Osteoblast (primary cell): ENCODE data around the gene PON3. TPM values are rescaled to one million over a fixed set of nuclear protein-coding genes. Genes with fewer than 3 reads are reported as not detected.

Experiments used
- DNase-seq: peaks from one replicate; pipeline ENCODE4 v3.0.0; 2011; ENCODE audit warnings: low spot score, mixed read lengths; ENCODE audit not compliant: insufficient read length; ENCODE audit errors: missing footprints
- H2AFZ ChIP-seq: 2 replicates; pipeline ENCODE4 v1.6.0; 2011; ENCODE audit warnings: mild to moderate bottlenecking, low read length
- H3K27ac ChIP-seq: 2 replicates; pipeline ENCODE4 v1.5.1; 2011; ENCODE audit warnings: mild to moderate bottlenecking, low read depth, low read length, moderate library complexity
- H3K27me3 ChIP-seq: 2 replicates; pipeline ENCODE4 v1.6.0; 2012; ENCODE audit warnings: mild to moderate bottlenecking, control low read depth, inconsistent platforms, low read length, moderate library complexity; ENCODE audit not compliant: insufficient read depth
- H3K36me3 ChIP-seq: 2 replicates; pipeline ENCODE4 v1.5.1; 2011; ENCODE audit warnings: mild to moderate bottlenecking, low read length, control low read depth, moderate library complexity; ENCODE audit not compliant: insufficient read depth
- H3K4me1 ChIP-seq: 2 replicates; pipeline ENCODE4 v1.5.1; 2011; ENCODE audit warnings: mild to moderate bottlenecking, low read length, control low read depth, moderate library complexity; ENCODE audit not compliant: insufficient read depth
- H3K4me2 ChIP-seq: 2 replicates; pipeline ENCODE4 v1.6.0; 2011; ENCODE audit warnings: mild to moderate bottlenecking, low read length; ENCODE audit not compliant: insufficient read depth
- H3K4me3 ChIP-seq: fragments of 200-600 bp; sonication (generic); 3 replicates; pipeline ENCODE4 v1.5.1; 2012; ENCODE audit warnings: mild to moderate bottlenecking, low read length, inconsistent platforms; ENCODE audit not compliant: insufficient read depth
- H3K79me2 ChIP-seq: 2 replicates; pipeline ENCODE4 v1.6.0; 2012; ENCODE audit warnings: mild to moderate bottlenecking, low read length, control low read depth, inconsistent platforms; ENCODE audit not compliant: insufficient read depth
- H3K9me3 ChIP-seq: 2 replicates; pipeline ENCODE4 v1.5.1; 2011; ENCODE audit warnings: low read depth, low read length, control low read depth
- H4K20me1 ChIP-seq: 2 replicates; pipeline ENCODE4 v1.6.0; 2012; ENCODE audit warnings: mild to moderate bottlenecking, low read length, control low read depth; ENCODE audit not compliant: insufficient read depth
- CTCF ChIP-seq: IDR thresholded peaks from 2 replicates; pipeline ENCODE4 v1.5.1; 2011; ENCODE audit warnings: mild to moderate bottlenecking, low read depth, low read length, moderate library complexity; ENCODE audit errors: extremely low read depth
- total RNA-seq: library from RNA; depleted of rRNA; stranded (reverse); fragments of >200 nt; gene quantifications from 2 replicates; pipeline ENCODE4 v1.2.3, GENCODE V29; 2012

Gene PON3
- total RNA-seq, 1 donor = 0.72 TPM

DNA sequence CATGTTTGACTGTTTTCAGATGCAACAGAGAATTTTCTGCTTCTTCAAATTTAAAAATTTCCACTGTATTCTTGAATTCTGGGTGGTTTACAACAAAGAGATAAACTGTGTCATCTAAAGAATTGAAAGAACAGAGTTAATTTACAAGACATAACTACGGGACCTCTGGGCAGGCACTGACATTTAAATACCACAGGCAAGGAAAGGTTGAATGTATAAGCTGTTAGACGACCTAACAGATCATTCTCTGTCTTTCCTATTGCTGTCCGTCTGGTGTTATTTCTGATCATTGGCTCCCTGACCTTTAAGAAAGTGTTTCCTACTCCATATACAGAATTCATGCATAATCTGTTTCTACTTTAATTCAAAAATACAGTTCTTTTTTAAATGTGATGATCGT is 15.5 kb upstream of the PON3 start:
- H3K79me2 ChIP-seq = no peaks in the 10 kb centered on the region
- no peaks in the 10 kb centered on the region for H3K27me3 ChIP-seq
- DNase-seq = no peak
- H3K4me1 ChIP-seq = no peaks in the 10 kb centered on the region
- no peak overlapping the region for H3K4me3 ChIP-seq
- no peak overlapping the region for H3K4me2 ChIP-seq
- H3K36me3 ChIP-seq = peaks cover 14% of the 10 kb centered on the region
- no peaks in the 10 kb centered on the region for H4K20me1 ChIP-seq
- TF ChIP-seq CTCF = no peak
- H3K9me3 ChIP-seq = no peaks in the 10 kb centered on the region
- no peak overlapping the region for H2AFZ ChIP-seq
- no peak overlapping the region for H3K27ac ChIP-seq

- Histone ChIP-seq H3K9me3 (no peaks in the 10 kb centered on the region), H3K4me1 (no peaks in the 10 kb centered on the region), H4K20me1 (no peaks in the 10 kb centered on the region), H3K4me2 (no peak overlapping the region), H3K36me3 (peaks cover 16% of the 10 kb centered on the region), H3K27ac (no peak overlapping the region), H3K79me2 (no peaks in the 10 kb centered on the region), H3K4me3 (no peak overlapping the region), H2AFZ (no peak overlapping the region), H3K27me3 (no peaks in the 10 kb centered on the region)
- no peak for TF ChIP-seq CTCF
- no peak for DNase-seq
Observed at GRCh38 chr7:95411036-95411435, 14.9 kb upstream of the PON3 start.

DNA sequence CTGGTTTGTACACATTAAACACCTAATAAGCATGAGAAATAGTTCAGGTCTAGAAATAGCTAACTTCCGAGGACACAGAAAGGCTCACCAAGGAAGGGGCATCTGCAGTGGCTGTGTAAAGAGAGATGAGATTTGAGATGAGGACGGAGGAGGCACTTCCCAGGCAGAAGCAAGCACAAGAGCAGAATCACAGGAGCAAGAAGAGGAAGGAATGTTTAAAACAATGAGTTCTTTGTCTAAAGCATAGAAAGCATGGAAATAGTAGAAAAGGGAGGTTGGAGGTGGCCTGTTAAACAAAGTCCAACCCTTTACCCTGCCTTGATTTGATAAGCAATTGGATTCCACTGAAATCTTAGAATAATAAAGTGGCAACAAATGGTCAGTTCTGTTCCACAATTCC is 11.6 kb upstream of the PON3 start:
- Histone ChIP-seq H2AFZ (no peak overlapping the region), H3K4me1 (no peaks in the 10 kb centered on the region), H3K79me2 (no peaks in the 10 kb centered on the region), H3K4me3 (no peak overlapping the region), H4K20me1 (no peaks in the 10 kb centered on the region), H3K36me3 (peaks cover 19% of the 10 kb centered on the region), H3K4me2 (no peak overlapping the region), H3K9me3 (no peaks in the 10 kb centered on the region), H3K27me3 (no peaks in the 10 kb centered on the region), H3K27ac (no peak overlapping the region)
- no peak for DNase-seq
- no peak for TF ChIP-seq CTCF

- no peaks in the 10 kb centered on the region for H3K27me3 ChIP-seq
- no peaks in the 10 kb centered on the region for H4K20me1 ChIP-seq
- H3K4me3 ChIP-seq = no peak overlapping the region
- H2AFZ ChIP-seq = no peak overlapping the region
- no peaks in the 10 kb centered on the region for H3K4me1 ChIP-seq
- TF ChIP-seq CTCF = no peak
- H3K79me2 ChIP-seq = no peaks in the 10 kb centered on the region
- no peaks in the 10 kb centered on the region for H3K9me3 ChIP-seq
- H3K27ac ChIP-seq = no peak overlapping the region
- peaks cover 15% of the 10 kb centered on the region for H3K36me3 ChIP-seq
- no peak overlapping the region for H3K4me2 ChIP-seq
- no peak for DNase-seq
Observed at GRCh38 chr7:95405800-95406199, 9.6 kb upstream of the PON3 start.
